Fibroblast of lung (primary cell): ENCODE measurements around the gene UBE2K. TPM values are rescaled to one million over a fixed set of nuclear protein-coding genes. Genes with fewer than 3 reads are reported as not detected.
"Not testable (repeated sequence)": the region's sequence is repeated elsewhere in the genome, so short reads cannot be mapped to it uniquely, and the experiment has no call there.

ENCODE experiments used
- DNase-seq, 2 donors: peaks; one replicate each; pipeline versions ENCODE4 v3.0.0 to v3.0.0-alpha.2; 2010; ENCODE audit warnings: low read depth in 2 of 2
- H2AFZ ChIP-seq: 2 replicates; pipeline ENCODE4 v1.5.1; 2012; ENCODE audit warnings: low read length, control low read depth, inconsistent platforms
- H3K27ac ChIP-seq: 2 replicates; pipeline ENCODE4 v1.5.1; 2011; ENCODE audit warnings: low read length, control low read depth; ENCODE audit not compliant: insufficient read depth
- H3K27me3 ChIP-seq: 2 replicates; pipeline ENCODE4 v1.5.1; 2011; ENCODE audit warnings: mild to moderate bottlenecking, low read length; ENCODE audit not compliant: control insufficient read depth, insufficient read depth
- H3K36me3 ChIP-seq: 2 replicates; pipeline ENCODE4 v1.5.1; 2011; ENCODE audit warnings: low read length; ENCODE audit not compliant: control insufficient read depth, insufficient read depth
- H3K4me1 ChIP-seq: 2 replicates; pipeline ENCODE4 v1.5.1; 2011; ENCODE audit warnings: low read length; ENCODE audit not compliant: control insufficient read depth, insufficient read depth; ENCODE audit errors: extremely low read depth
- H3K4me2 ChIP-seq: 2 replicates; pipeline ENCODE4 v1.5.1; 2011; ENCODE audit warnings: low read length, control low read depth; ENCODE audit not compliant: insufficient read depth; ENCODE audit errors: extremely low read depth
- H3K4me3 ChIP-seq, 4 experiments: fragments of 200-600 bp in 1 of 4; sonication (generic) in 1 of 4; replicated peaks in 1 of 4; 2 replicates each; pipeline ENCODE4 v1.5.1; 2011 to 2016; ENCODE audit warnings: low read length in 4 of 4, low read depth in 3 of 4, mild to moderate bottlenecking in 3 of 4, control low read depth in 2 of 4, inconsistent platforms in 1 of 4, mixed read lengths in 1 of 4; ENCODE audit not compliant: insufficient read depth in 1 of 4; ENCODE audit errors: control extremely low read depth in 1 of 4
- H3K79me2 ChIP-seq: 2 replicates; pipeline ENCODE4 v1.5.1; 2012; ENCODE audit warnings: mild to moderate bottlenecking, low read length, inconsistent platforms; ENCODE audit not compliant: control insufficient read depth, insufficient read depth
- H3K9ac ChIP-seq: 2 replicates; pipeline ENCODE4 v1.5.1; 2011; ENCODE audit warnings: mild to moderate bottlenecking, low read length, control low read depth; ENCODE audit not compliant: insufficient read depth
- H3K9me3 ChIP-seq: 2 replicates; pipeline ENCODE4 v1.5.1; 2012; ENCODE audit warnings: low read depth, low read length; ENCODE audit not compliant: control insufficient read depth, insufficient read depth
- H4K20me1 ChIP-seq: 2 replicates; pipeline ENCODE4 v1.5.1; 2011; ENCODE audit warnings: low read length; ENCODE audit not compliant: control insufficient read depth, insufficient read depth; ENCODE audit errors: extremely low read depth
- CTCF ChIP-seq, 2 donors: IDR thresholded peaks in 1 of 2; conservative IDR thresholded peaks in 1 of 2; 1 replicate in 1 of 2; 2 replicates in 1 of 2; pipeline ENCODE4 v1.5.1; 2011 to 2012; ENCODE audit warnings: low read length in 2 of 2, control low read depth in 1 of 2, inconsistent platforms in 1 of 2, low read depth in 1 of 2, mild to moderate bottlenecking in 1 of 2
- EZH2 ChIP-seq: IDR thresholded peaks from 2 replicates; pipeline ENCODE4 v1.5.1; 2012; ENCODE audit warnings: low read length, control low read depth, mild to moderate bottlenecking; ENCODE audit errors: missing control alignments
- polyA plus RNA-seq, 2 donors: library from polyadenylated mRNA; depleted of rRNA in 1 of 2; stranded (reverse) in 1 of 2; unstranded in 1 of 2; fragments of >200 nt; gene quantifications; 2 replicates each; pipeline ENCODE4 v1.2.1, GENCODE V29; 2011 to 2012; ENCODE audit warnings: missing spikeins in 1 of 2
- total RNA-seq: library from RNA; depleted of rRNA; stranded (reverse); fragments of >200 nt; gene quantifications from 2 replicates; pipeline ENCODE4 v1.2.1, GENCODE V29; 2014

Gene UBE2K
- total and polyA plus RNA-seq, 2 donors (not counting 1 experiment from before 2014, with no cell fraction given), result 15.0 to 122 TPM

- Histone ChIP-seq H3K27ac (no peak overlapping the region), H3K9me3 (no peaks in the 10 kb centered on the region), H4K20me1 (peaks cover 2% of the 10 kb centered on the region), H3K4me2 (no peak overlapping the region), H3K4me3 (no peak overlapping the region), H3K36me3 (no peaks in the 10 kb centered on the region), H3K79me2 (peaks cover 76% of the 10 kb centered on the region), H2AFZ (no peak overlapping the region), H3K27me3 (no peaks in the 10 kb centered on the region), H3K4me1 (peaks cover 2% of the 10 kb centered on the region), H3K9ac (no peak overlapping the region)
- DNase-seq, result no peak
- no peak for TF ChIP-seq EZH2
- TF ChIP-seq CTCF (conservative IDR thresholded peaks at IDR 0.05 in 1 of 2, IDR thresholded peaks at IDR 0.05 in 1 of 2; ENCODE audit: low read depth in 1 of 2, low read length in 2 of 2), result no peak
These were observed 34.0 kb downstream of the UBE2K start for GRCh38 chr4:39731908-39732307.

- Histone ChIP-seq H3K36me3 (no peaks in the 10 kb centered on the region), H3K9ac (no peak overlapping the region), H3K4me2 (no peak overlapping the region), H3K9me3 (no peaks in the 10 kb centered on the region), H3K79me2 (peaks cover 74% of the 10 kb centered on the region), H4K20me1 (peaks cover 2% of the 10 kb centered on the region), H2AFZ (no peak overlapping the region), H3K4me1 (peaks cover 2% of the 10 kb centered on the region), H3K27me3 (no peaks in the 10 kb centered on the region), H3K4me3 (no peak overlapping the region), H3K27ac (no peak overlapping the region)
- peak; percentile 85 to 88 for DNase-seq
- TF ChIP-seq EZH2 (no peak), CTCF (conservative IDR thresholded peaks at IDR 0.05 in 1 of 2, IDR thresholded peaks at IDR 0.05 in 1 of 2; ENCODE audit: low read depth in 1 of 2, low read length in 2 of 2) (no peak)
These were observed 34.8 kb downstream of the UBE2K start for GRCh38 chr4:39732728-39733127.

- H3K79me2 ChIP-seq, result peaks cover 38% of the 10 kb centered on the region
- H3K4me2 ChIP-seq, H3K9ac ChIP-seq, H3K27me3 ChIP-seq, H3K4me1 ChIP-seq, H3K27ac ChIP-seq, H3K9me3 ChIP-seq, DNase-seq, H3K36me3 ChIP-seq, H4K20me1 ChIP-seq, H2AFZ ChIP-seq, H3K4me3 ChIP-seq: not testable (repeated sequence)
These were observed 41.7 kb downstream of the UBE2K start for GRCh38 chr4:39739591-39739990.
